Regular cardiac myocyte (primary cell): ENCODE data around the gene S1PR1. TPM values are rescaled to one million over a fixed set of nuclear protein-coding genes. Genes with fewer than 3 reads are reported as not detected.

ENCODE experiments used
- total RNA-seq: library from RNA; depleted of rRNA; stranded (reverse); fragments of >200 nt; gene quantifications from 2 replicates; pipeline ENCODE4 v1.2.3, GENCODE V29; 2014

Gene S1PR1
- total RNA-seq: 3.1 and 23.6 TPM in 2 replicates

DNA sequence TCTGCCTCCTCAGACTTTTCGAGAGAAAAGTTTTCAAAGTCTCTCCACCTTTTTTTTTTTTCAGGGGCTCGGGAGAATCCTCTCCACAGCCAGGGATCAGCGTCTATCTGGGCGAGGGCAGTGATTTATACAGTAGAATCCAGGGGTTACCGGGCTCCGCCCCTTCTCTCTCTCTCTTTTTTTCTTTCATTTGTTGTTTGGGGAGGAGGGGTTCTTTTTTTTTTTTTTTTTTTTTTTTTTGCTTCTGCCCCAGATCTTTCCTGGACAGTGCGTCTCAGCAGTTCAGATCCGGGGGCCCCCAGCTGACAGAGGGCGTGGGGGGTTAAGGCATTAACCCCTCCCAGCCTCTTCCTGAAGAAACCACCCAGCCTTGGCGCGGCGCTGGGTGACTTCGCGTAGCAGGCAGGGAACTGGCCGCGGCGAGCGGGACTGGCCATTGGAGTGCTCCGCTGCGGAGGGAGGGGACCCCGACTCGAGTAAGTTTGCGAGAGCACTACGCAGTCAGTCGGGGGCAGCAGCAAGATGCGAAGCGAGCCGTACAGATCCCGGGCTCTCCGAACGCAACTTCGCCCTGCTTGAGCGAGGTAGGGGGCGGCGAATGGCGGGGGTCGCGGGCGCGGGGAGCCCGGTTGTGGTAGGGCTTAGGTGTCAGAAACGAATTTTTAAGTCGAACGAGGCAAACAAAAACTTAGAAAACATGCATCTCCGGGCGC, at the start of gene S1PR1:
S1PR1 (plus strand) TSS at position 504 of the 713 bp plus-strand sequence. CDS start 1,966 bp downstream, outside the sequence.

Other genes with a start within 250 kb of the S1PR1 start
- gene DPH5, start 211.2 kb upstream of the S1PR1 start, total RNA-seq: 31.9 and 38.0 TPM in 2 replicates